Dedifferentiated amniotic fluid mesenchymal stem cell (primary cell): Measurements from ENCODE around the gene PHRF1.

Experiments used
- DNase-seq: peaks from one replicate; pipeline ENCODE4 v3.0.0-alpha.2; 2016; ENCODE audit errors: extremely low spot score

The PHRF1 gene

DNA sequence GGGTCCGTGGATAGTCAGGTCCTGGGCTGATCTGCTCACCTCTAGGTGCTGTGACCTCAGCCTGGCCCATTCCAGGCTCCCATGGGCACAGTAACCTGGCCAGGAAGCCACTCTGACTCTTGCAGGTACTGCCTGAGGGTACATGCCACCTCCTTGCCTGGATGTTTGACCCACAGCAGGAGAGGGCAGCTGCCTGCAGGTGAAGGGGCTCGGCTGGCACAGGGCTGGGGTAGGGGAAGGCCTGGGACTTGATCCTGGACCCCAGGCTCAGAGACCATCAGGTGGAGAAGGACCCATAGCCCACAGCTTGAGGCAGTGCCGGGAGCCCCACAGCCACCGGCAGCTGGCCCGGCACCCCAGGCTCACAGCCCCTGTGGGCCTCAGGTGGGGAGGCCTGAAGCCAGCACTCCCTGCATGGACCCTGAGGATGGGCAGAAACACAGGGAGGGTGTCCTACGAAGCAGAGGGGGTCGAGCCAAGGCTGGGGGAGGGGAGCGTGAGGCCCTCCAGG is 36.2 kb upstream of the PHRF1 start:
- no peak for DNase-seq

DNA sequence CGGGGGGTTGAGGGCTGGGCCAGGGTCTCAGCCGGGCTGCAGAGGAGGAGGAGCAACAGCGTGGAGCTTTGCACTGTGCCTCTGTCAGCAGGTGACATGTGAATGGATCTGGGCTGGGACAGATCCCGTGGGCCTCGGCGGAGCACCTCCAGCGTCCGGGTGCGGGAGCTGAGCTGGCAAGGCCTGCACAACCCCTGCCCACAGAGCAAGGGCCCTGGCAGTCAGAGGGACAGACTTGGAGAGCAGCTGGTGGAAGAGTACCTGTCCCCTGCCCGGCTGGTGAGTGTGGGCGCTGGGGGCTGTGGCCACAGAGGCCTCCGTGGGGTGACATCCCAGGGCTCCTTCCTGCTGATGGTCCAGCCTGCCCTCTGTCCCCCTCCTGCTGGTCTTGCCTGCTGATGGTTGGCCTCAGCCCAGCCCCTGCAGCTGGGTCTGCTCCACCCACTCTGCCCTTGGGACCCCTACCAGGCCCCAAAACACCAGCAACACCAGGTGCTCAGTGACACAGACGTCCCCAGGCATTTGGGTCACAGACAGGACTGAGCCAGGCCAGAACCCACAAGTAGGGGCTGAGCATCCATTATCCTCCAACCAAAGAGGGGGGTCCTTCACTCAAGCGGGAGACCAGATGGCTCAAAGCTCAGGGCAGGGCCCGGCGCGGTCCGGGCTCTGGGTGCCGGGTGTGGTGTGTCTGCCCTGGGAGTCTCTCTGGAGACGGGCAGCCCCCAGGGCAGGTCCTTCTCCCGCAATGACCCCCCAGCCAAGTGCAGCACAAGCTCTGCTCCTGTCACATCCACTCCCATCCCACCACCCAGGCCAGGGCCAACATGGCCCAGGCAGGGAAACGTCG is 35.5 kb upstream of the PHRF1 start:
- DNase-seq, result no peak

DNA sequence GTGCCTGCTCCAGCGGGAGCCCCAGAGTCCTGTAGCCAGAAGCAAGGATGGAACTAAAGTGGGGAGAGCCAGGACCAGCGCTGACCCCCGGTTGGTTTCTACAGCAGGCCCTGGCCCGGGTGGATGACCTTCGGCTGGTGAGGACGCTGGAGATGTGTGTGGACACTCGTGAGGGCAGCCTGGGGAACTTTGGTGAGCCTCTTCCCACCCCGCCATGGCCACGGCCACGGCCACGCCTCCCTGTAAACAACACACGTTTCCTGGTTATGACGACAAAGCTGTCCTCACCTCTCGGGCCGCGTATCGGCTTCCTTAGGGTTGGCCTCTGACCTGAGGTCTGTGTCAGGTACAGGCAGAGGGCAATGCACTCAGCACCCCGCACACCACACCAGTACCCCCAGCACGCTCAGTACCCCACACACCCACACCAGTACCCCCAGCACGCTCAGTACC is 34.8 kb upstream of the PHRF1 start:
- DNase-seq, result no peak

DNA sequence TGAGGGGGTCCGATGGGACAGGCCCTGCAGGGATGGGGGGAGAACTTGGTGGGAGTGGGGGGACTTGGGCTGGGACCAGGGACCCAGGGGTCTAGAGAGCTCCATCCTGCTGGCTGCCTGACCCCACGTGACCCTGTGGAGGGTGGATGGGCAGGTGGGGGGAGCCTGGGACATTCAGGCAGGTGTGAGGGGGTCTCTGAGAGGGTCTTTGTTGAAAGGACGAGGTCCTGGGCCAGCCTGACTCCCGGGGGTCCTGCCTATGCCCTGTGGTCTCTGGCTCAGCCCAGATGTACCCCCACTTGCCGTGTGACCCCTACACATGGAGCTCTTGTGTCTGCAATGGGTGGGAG is 31.5 kb upstream of the PHRF1 start:
- no peak for DNase-seq

DNA sequence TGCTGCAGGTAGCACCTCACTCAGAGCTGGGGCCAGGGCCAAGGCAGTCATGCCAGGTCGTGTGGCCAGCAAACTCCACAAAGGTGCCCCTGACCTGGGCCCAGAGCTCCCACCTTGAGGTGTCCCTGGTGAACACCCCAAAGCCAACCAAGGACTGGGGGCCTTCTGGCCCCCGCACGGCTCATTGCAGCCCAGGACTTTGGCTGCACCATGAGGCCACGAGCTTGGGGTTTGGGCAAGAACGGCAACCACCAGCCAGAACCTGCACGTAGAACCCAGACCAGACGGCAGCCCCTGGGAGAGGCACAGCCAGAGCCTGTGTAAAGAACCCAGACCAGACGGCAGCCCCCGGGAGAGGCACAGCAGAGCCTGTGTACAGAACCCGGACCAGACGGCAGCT is 31.1 kb upstream of the PHRF1 start:
- DNase-seq, result no peak

DNA sequence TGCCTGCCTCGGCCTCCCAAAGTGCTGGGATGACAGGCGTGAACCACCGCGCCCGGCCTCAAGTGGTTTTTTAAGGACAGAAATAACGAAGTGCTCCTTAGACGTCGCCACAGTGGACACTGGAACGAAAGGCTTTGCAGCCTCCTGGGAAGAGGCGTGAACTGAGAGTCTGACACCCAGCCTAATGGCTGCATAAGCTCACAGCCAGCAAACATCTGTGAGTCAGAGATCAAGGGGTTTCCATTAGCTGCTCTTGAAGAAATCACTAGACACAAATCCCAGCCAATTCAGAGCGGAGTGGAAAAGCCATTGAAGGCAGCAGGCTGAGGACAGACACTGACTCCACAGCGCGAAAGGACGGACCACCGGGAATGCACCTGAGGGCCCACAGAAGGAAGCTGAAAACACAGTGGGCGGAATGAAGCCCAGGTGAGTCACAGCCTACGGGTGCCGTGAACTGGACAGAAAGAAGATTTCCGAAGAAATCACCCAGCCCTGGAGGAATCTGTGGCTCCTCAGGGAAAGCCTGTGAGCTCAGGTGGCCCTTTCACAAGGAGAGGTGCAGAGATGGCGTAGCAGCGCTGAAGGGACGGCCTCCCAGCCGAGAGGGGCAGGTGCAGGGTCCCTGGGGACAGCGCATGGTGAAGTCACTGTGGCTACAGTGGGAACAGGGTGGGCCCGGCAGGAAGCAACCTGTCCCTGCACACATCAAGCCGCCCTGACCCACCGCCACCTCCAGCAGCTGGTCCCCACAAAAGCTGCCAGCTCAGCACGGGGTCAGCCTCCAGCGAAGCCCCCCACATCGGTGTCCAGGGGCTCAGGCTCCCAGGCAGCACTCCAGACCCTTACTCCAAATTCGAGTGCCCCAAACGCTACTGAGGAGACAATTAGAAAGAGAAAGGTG is 27.3 kb upstream of the PHRF1 start:
- no peak for DNase-seq

DNA sequence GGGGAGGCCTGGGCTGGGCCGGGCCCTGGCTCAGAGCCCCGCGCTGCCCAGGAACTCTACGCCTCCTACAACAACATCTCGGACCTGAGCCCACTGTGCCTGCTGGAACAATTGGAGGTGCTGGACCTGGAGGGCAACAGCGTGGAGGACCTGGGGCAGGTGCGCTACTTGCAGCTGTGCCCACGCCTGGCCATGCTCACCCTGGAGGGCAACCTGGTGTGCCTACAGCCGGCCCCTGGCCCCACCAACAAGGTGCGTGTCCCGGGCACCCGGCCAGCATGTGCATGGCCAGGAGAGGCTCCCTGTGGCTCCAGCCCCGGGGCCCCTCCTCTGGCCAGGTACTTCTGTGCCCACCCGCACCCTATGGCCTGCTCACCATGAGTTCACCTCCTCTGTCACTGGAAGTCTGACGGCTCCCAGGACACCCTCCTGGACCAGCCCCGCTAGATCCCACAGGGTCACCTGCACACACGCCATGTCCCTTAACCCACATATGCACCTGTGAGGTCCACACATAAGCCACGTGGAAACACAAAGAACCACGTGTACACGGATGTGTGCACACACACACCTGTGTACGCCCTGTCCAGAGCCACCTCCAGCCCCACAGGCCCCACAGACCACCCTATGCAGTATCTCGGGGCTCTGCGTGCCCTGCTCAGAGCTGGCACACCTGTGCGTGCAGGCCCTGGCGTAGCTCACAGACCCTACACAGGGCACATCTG is 26.1 kb upstream of the PHRF1 start:
- no peak for DNase-seq

DNA sequence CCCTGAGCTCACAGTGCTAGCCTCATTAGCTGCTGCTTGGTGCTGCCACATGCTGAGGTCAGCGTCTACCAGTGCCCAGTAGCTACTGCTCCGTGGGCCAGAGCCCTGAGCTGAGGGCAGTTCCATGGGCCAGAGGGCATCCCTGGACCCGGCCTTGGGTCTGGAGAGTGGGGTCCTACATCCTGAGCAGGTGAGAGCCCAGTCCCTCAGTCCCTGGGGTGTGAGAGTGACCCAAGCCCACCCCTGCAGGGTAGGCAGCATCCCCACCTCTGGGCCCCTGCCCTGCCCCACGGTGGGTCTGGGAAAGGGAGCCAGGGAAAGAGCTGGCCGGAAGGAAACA is 25.6 kb upstream of the PHRF1 start:
- no peak for DNase-seq

DNA sequence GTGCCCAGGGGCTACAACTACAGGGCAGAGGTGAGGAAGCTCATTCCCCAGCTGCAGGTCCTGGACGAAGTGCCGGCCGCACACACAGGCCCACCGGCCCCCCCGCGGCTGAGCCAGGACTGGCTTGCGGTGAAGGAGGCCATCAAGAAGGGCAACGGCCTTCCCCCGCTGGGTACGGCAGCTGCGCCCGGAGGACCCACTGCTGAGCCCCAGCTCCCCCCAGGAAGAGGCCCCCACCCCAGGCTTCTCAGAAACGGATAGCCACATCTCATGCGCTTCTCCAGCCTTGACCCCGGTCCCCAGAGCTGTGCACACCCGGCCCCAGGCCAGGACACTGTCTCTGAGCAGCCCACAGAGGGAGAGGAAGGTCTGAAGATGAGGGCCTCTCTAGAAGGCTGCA is 25.1 kb upstream of the PHRF1 start:
- DNase-seq, result no peak

DNA sequence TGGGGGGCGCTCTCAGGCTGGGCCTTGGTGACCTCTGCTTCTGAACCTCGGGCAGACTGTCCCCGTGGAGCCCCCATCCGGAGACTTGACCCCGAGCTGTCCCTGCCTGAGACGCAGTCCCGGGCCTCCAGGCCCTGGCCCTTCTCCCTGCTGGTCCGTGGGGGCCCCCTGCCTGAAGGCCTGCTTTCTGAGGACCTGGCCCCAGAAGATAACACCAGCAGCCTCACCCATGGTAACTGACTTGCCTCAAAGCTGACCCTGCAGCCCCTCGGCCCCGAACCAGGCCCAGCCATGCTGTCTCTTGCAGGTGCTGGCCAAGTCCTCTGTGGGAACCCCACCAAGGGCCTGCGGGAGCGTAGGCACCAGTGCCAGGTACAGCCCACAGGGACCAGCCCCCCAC is 24.7 kb upstream of the PHRF1 start:
- DNase-seq, result no peak

DNA sequence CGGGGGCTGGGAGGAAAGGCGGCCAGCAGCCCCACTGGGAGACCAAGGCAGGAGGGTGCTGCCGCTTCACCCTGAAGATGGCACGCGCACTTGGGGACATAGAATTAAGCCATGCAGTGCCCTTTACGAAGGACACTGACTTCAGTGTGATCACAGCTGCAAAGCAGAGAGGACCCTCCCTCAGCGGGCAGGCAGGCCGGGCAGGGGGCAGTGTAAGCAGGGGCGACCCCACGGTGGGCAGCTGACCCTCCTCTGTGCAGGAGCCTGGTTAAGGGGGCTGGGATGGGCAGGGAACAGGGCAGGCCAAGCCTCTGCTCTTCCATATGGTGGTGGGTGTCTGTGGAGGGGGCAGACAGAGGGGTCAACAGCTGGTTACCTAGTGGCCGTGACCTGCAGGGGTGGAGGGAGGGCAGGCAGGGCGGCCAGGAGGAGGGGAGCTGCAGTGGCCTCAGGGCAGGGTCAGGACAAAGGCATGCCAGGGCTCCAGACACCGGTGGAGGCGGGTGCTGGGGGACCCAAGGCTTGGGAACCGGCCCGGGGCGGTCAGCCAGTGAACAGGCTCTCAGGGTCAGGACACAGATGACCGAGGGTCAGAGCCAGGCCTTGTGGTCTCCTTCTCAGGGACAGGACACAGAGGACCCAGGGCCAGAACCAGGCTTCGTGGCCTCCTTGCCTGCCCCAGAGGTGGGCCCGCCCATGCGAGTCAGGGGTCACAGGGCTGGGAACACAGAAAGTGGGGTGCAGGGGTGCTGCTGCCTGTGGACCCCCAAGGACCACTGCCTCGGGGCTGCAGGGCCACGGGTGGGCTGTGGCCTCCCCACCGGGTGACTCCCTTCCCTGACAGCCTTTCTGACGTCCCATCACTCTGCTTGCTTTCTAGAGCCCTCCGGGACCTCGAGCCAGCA is 22.9 kb upstream of the PHRF1 start:
- DNase-seq, result no peak

DNA sequence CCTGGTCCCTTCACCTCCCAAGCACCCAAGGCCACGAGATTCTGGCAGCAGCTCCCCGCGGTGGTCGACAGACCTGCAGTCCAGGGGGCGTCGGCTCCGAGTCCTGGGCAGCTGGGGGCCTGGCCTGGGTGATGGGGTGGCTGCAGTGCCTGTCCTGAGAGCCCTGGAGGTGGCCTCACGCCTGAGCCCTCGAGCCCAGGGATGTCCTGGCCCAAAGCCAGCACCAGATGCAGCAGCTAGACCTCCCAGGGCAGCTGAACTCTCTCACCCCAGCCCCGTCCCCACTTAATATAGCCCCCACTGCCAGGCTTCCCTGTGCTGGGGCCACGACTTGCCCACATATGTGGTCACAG is 22.3 kb upstream of the PHRF1 start:
- no peak for DNase-seq

DNA sequence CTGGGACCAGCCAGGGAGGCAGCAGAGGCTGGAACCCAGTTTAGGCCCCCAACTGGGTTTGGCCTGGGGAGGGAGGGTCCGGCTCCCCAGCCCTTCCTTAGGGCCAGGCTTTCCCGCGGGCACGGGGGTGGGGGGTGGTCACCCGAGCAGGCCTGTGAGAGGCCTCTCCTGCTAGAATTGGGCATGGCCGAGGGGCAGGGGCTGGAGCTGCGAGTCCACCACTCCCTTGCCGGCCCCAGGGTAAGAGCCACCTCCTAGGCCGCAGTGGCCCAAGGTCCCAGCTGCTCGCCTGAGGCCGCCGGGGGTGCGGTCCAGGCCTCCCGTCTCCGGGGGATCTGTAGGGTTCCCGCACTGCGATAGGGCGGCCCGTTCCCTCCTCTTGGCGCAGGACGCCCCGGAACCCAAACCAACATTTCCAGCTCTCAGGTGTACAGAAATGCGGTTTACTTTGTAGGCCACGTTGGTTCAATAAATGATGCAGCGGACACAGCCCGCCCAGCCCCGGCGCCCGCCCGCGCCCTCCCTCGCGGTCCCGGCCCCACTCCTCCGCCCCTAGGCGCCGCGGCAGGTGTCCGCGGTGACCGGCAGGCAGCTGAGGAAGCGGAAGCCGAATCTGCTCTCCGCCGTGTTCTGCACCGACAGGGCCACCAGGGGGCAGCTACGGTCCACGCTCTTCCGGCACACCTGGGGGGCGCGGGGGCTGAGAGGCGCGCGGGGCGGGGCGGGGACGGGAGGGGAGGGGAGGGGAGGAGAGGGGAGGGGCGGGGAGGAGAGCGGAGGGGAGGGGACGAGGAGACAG is 21.6 kb upstream of the PHRF1 start:
- no peak for DNase-seq

DNA sequence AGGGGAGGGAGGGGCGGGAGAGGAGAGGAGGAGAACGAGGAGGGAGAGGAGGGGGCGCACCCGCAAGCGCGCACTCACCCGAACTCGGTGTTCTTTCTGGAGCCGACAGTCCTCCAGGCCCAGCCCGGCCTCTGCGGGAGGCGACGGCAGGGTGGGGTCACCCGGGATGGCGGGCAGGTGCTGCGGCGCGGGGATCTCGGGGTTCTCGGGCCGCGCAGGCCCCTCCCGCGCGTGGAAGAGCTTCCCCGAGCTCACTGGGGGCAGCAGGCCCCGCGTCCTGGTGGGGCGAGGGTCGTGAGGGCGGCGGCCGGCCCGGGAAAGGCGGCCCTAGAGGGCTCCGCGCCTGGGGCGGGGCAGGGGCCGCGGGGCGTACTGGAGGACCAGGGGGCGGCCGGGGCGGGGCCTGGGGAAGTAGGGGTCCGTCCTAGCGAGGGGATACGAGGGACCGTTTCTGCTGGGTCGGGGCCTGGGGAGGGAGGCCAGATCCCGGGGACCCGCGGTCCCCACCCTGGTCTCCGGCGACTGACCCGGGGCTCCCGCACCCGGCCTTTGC is 21.0 kb upstream of the PHRF1 start:
- no peak for DNase-seq

DNA sequence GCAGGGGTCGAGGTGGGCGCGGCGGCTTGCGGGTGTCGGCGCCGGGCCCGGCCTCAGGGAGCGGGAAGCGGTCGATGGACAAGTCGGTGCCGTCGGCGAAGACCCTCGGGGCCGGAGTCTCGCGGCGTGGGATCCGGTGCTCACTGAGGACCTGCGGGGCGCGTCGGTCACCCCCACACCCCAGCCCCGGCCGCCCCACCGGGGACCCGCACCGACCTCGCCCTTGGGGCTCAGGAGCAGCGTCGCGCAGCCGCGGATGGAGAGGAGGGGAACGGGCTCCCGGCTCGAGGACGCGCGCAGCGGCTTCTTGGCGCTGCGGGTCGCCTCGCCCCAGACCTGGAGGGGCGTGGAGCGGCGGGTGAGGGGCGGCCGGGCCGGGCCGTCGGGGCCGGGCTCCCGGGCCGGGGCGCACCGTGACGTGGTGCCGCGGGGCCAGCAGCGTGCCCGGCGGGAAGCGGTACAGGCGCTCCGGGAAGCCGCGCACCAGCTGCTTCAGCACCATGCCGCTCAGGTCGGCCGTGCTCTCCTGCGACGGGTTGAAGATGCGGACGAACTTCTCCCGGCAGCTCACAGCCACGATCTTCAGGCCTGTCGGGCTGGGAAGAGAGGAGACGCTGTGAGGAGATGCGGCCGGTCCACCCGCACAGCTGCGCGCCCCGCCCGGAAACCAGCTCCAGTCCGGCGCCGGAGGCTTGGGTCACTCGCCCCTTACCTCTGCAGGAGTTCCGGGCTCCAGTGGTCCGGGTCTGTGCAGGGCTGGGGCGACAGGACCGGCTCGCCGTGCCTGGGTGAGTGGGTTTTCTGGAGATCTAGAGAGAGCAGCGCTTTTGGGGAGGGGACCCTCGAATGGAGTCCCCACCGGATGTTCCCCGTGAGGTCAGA is 20.2 kb upstream of the PHRF1 start:
- DNase-seq, result no peak

DNA sequence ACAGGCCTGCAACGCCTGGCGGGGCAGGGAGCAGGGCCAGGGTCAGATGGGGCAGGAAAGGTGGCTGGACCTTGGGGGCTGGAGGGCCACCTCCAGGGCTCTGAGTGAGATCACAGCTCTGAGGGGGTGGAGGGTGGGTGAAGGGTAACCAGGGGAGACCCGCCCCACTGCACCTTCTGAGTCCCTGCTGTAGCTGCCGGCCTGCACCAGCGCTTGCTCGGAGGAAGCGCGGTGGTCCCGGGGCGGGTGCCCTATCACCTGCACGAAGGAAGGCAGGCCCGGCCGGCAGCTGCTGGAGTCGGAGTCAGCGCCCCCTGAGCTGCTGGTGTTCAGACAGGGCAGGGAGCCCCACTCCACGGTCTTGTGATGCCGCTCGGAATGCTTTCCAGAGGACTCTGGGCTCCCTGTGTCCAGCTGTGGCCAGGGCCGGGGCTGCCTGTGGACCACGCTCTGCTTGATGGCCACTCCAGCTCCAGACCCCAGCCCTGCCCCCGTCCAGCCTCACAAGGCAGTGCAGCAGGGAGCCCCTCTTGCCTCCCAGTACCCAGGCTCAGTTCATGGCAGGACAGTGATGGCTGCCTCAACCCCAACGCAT is 19.5 kb upstream of the PHRF1 start:
- no peak for DNase-seq

DNA sequence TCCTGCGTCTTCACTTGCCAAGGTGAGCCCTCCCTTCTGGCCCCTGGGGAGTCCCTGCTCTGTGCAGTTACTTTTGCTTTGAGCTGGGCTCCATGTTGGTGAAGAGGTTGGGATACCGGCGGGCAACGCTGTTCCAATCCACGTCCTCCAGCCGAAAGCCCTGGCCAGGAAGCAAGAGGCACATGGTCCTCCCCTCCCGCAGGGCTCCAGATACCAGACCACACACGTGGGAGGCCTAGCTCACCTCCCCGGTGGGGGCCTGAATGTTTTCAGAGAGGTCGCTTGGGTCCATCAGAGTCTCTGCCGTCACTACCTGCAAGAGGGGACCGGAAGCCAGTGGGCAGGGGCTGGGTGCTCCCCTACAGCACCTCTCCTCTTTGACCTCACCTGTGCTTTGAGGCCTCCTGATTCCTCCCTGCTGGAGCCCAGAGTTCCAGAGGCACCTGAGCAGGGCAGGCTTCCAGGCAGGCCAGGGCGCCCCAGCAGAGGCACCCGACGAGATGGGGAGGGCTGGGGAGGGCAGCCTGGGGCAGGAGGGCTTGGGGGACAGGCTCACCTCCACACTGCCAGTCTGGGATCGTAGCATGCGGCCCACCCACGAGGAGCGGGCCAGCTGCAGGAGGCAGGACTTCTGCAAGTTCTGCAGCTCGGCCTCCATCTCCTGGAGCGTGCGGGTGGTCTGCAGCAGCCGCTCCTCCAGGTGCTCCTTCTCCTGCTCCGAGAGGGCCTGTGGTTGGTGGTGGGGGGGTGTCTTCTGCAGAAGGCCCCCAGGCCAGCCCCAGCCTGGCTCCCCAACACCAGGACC is 18.7 kb upstream of the PHRF1 start:
- no peak for DNase-seq

DNA sequence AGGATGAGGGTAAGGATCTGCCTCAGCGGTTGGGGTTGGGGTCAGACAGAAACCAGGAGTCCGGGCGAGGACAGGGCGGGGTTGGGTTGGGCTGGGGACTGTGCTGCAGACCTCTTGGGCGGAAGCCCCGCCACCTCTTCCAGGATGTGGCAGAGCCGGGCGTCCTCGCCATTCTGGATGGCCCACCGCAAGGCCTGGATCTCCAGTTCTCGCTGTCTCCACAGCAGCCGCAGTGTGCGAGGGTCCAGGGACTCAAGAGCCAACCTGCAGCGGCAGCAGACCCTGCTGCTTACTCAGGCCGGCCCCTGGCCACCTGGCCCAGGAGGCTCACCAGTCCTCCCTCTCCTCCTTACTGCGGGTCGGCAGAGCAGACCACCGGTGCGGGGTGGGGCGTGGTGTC is 17.8 kb upstream of the PHRF1 start:
- no peak for DNase-seq
